ENCODE results near the gene FHIT. TPM values are rescaled to one million over a fixed set of nuclear protein-coding genes. Genes with fewer than 3 reads are reported as not detected.
A peak's percentile ranks its signal among the peaks of the same experiment; 100 is the strongest.
"Not testable (repeated sequence)": the region's sequence is repeated elsewhere in the genome, so short reads cannot be mapped to it uniquely, and the experiment has no call there.

Gene FHIT
- total RNA-seq, 1 donor from 2014 or later = 0.53 TPM

DNA sequence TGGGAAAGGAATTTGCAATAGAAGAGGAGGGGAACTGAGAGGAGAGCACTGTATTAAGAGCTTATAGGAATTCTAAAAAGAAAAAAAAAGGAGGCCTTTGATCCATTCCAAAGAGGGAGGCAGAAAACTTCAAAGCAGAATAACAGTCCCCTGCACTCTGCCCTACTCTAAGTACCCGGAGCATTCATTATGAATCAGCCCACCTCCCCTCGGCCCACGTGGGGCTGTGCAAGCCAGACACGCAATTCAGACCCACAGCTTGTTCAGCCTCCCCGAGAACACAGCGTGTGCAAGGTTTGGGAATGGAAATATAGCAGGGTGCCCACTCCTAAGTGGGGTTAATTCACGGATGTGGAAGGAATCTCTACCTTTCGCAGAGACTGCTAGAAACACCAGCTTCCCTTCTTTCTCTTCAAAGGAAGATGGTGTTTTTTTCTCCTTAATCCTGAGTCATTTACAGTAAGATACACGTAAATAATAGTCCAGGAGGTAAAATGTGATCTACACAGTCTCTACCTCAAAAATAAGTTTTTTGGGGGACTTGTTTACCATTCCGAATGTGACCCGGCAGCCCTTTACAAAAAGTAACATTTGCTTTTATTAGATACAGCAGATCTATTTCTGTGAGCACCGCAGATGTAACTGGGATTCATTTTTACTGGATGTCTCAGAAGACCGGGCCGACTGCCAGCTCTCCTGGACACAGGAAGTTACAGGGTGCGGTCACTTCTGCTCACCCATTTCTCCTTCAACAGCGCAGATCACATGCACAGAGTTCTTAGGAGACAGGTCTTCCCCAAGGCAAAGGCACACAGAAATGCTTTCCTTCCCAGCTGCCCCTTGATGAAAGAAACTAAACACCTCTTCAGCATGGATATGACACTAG lies 1433.0 kb downstream of the FHIT start:
- DNase-seq (ENCODE audit: low read depth) = peak; percentile 95

GRCh38 chr3:59817511-59817910 lies 1433.7 kb downstream of the FHIT start:
- no peak for DNase-seq (ENCODE audit: low read depth)

DNA sequence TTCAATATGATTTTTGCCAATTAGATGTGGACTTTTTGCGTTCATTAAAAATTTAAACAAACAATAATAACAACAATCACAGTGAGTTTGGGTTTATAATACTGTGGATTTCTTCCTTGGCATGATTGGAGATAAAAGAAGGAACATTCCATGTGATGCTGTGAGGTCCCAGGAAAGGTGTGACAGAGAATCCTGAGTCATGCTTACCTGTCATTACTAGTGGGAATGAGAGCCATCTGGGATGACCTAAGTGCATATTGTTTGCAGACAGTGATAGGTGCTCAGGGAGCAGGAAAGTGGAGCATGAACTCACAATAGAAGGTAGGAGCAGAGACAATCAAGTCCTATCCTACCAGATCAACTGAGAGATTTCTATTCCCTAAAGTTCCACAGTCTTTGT lies 1434.9 kb downstream of the FHIT start:
- no peak for DNase-seq (ENCODE audit: low read depth)

DNA sequence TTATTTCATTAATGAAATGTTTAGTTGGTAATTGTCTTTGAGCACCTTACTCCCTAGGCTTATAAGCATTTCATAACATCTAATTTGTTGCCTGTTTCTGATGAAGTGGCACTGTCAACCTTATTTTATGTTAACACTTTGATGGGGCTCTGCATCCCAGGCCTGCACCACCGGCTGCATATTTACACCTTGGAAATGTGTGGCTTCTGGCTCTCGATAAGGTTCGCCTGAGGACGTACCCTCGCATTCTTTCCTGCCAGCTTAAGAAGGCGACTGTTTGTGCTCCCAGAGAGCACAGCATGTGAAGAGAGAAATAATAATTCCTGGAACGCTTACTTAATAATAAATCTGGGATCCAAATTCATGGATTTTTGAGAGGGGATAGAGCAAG lies 1438.1 kb downstream of the FHIT start:
- no peak for DNase-seq (ENCODE audit: low read depth)

DNA sequence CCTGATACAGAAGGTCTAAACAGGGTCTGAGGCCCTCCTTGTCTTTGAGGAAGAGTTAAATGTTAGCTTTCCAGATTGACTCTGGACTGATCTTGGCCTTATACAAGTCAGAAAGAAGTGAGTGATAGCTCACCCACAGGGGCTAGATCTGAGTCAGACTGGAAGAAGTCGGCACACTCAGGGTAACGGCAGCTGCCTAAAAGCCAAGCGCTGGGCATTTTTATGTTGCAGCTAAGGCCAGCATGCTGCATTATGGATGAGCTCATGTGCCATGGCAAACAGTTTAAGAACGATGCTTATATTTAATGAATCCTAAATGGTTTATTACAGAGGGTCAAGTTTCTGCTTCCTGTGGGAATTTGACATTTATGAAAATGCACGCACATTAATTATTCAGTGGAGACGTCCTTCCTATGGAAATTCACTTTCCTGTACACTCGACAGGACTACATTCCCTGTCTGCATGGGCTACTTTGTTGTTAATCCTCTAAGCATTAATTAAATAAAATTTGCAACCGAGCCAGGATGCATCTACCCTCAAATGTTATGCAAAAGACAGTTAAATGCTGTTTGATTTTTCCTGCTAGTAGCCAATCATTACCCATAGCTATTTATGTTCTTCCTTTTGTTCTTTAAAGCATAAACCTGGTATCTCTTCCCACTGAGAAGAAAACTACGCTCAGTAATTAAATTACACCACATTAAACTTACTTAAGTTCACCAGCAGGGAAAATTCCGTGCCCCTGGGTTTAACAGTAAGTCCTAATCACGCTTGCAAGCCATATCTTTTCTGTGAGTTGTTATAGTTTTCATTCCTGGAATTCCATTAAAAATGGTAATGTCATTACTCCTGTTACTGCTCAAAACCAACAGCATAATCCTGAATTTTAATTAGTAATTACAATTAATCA lies 1438.8 kb downstream of the FHIT start:
- DNase-seq (ENCODE audit: low read depth) = no peak

DNA sequence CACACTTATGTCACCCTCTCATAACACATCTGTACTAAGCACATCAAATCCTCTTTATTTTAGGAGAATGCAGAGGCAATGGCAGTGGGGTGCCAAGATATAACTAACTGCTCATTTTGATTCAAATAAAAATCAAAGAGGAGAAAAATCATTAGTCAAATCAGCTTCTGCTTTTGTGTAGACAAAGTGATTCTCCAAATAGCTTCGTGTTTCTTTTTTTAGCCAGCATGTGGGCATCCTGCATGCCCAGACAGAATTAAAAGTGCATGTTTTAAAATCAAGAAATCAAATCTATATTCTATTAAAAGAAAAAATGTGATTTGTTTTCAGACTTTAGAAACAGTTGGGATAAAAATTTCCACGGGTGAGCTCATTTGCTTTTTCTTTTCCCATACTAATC lies 1440.1 kb downstream of the FHIT start:
- no peak for DNase-seq (ENCODE audit: low read depth)

GRCh38 chr3:59810606-59811005 lies 1440.6 kb downstream of the FHIT start:
- no peak for DNase-seq (ENCODE audit: low read depth)

- DNase-seq (ENCODE audit: low read depth) = peak; percentile 31
Measured at GRCh38 chr3:59809710-59810444, 1441.4 kb downstream of the FHIT start.

- DNase-seq (ENCODE audit: low read depth) = peak; percentile 26
Measured at GRCh38 chr3:59809016-59809415, 1442.2 kb downstream of the FHIT start.

DNA sequence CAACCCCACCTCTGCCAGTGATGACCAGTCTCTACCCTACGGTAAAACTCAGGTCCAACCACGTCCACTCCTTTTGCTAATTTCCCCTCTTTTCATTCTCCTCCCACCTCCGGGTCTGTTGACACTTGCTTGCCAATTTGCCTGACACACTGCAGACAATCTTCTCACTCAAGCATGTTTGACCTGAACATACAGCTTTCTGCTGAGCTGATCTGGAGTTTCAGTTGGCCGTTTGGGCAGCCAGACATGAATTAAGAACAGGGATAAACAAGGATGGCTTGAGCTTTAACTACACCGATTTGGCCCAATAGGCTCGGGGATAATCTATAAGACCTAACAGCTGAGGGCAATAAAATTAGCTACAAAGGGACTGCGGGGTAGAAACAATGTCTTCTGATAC lies 1442.8 kb downstream of the FHIT start:
- DNase-seq (ENCODE audit: low read depth) = no peak

- no peak for DNase-seq (ENCODE audit: low read depth)
Measured at GRCh38 chr3:59803268-59803667, 1448.0 kb downstream of the FHIT start.

DNA sequence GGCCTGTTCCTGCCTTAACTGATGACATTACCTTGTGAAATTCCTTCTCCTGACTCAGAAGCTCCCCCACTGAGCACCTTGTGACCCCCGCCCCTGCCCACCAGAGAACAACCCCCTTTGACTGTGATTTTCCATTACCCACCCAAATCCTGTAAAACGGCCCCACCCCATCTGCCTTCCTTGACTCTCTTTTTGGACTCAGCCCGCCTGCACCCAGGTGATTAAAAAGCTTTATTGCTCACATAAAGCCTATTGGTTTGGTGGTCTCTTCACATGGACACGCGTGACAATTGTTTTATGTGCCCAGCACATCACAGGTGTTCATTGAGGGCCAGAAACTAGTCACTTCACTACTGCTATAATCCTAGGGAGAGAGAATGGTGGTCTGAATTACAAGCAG lies 1448.8 kb downstream of the FHIT start:
- DNase-seq (ENCODE audit: low read depth) = not testable (repeated sequence)

DNA sequence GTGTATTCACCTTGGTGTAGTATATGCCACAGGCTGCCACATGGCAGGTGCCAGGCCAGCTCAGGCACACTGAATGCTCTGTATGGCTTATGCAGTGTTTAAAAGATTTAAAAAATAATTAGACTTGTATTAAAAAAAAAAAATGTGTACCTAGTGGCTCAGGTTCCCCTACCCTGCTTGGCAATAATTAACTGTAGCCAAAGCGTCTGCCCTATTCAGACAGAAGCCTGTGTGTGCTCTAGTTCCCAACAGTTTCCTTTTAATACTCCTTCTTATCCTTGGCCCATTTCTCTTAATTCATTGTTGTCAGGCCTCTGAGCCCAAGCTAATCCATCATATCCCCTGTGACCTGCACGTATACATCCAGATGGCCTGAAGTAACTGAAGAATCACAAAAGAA lies 1449.2 kb downstream of the FHIT start:
- no peak for DNase-seq (ENCODE audit: low read depth)

- no peak for DNase-seq (ENCODE audit: low read depth)
Measured at GRCh38 chr3:59800481-59800880, 1450.8 kb downstream of the FHIT start.

- no peak for DNase-seq (ENCODE audit: low read depth)
Measured at GRCh38 chr3:59798372-59799086, 1452.7 kb downstream of the FHIT start.

GRCh38 chr3:59797533-59797932 lies 1453.7 kb downstream of the FHIT start:
- DNase-seq (ENCODE audit: low read depth) = no peak

DNA sequence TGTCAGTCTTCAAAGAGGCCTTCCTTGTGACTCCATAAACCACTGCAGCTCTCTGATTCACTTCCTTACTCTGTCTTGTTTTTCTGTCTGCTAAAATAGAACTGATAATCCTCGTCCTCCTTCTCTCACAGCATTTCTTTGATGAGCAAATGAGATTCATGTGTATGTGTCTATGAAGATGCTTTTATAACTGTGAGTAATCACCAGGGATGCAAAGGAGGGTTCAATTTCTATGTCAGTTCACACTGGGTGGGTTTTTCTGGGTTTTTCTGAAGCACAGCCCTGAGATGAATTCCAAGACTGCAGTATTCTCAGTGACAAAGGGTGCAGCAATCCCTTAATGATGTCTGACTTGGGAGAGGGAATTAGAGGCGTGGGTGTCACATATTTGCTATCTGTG lies 1454.8 kb downstream of the FHIT start:
- DNase-seq (ENCODE audit: low read depth) = no peak

GRCh38 chr3:59795756-59796155 lies 1455.5 kb downstream of the FHIT start:
- DNase-seq (ENCODE audit: low read depth) = no peak

DNA sequence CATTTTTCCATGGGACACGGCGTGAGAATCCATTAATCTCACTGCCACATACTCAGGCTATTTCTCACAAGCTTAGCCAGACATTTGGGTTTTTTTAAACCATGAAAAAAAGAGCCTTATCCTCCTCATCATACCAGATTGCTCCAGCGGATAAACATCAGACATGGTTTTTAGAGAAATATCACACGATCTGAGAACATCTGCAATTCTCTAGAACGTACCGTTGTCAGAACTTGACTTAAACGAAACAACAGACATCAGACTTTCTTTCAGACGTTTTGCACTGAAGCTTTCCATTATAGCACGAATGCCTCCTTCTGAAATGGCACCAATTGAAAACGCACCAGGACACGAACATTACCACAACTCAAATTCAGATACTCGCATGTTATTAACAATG lies 1457.3 kb downstream of the FHIT start:
- DNase-seq (ENCODE audit: low read depth) = no peak

GRCh38 chr3:59791774-59792308 lies 1459.4 kb downstream of the FHIT start:
- DNase-seq (ENCODE audit: low read depth) = no peak

DNA sequence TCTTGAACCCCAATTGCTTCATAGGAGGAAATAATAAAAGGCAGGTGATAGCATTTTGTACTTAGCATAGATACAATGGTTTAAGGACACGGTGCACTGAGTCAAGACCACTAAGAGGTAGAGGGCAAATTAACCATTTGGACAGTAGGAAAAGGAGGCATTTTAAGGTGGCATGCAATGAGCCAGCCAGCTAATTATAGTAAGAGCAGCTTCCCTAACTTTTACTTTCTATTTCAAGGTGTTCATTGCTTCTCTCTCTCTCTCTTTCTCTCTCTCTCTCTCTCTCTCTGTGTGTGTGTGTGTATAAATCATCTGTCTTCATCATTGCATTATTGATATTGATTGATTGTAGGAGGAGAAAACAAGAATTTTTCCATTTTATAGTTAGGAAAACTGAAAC lies 1461.0 kb downstream of the FHIT start:
- no peak for DNase-seq (ENCODE audit: low read depth)

All from myocyte (in vitro differentiated cells).